Nephron progenitor cell (in vitro differentiated cells): Measurements from ENCODE around the gene DHX34.
"Not testable (repeated sequence)": the region's sequence is repeated elsewhere in the genome, so short reads cannot be mapped to it uniquely, and the experiment has no call there.

Experiments used
- DNase-seq: peaks from one replicate; pipeline ENCODE4 v3.0.0; 2021
- H3K27ac Mint-ChIP-seq: 2 replicates; pipeline ENCODE4 v1.8.0; 2021; ENCODE audit warnings: mild to moderate bottlenecking, moderate library complexity, mixed read lengths
- H3K27me3 Mint-ChIP-seq: 2 replicates; pipeline ENCODE4 v1.8.0; 2021; ENCODE audit warnings: mild to moderate bottlenecking, low read depth, mixed read lengths; ENCODE audit not compliant: poor library complexity
- H3K36me3 Mint-ChIP-seq: 2 replicates; pipeline ENCODE4 v1.8.0; 2021; ENCODE audit warnings: low read depth, mixed read lengths
- H3K4me1 Mint-ChIP-seq: 2 replicates; pipeline ENCODE4 v1.8.0; 2021; ENCODE audit warnings: mixed read lengths
- H3K4me3 Mint-ChIP-seq: 2 replicates; pipeline ENCODE4 v1.8.0; 2021; ENCODE audit warnings: mild to moderate bottlenecking, moderate library complexity, mixed read lengths
- H3K9me3 Mint-ChIP-seq: 2 replicates; pipeline ENCODE4 v1.8.0; 2021; ENCODE audit warnings: mild to moderate bottlenecking, moderate library complexity, mixed read lengths
- TF ChIP-seq, protein P1 (sequence below): fragments of 200-600 bp; sonication (generic); IDR thresholded peaks from 2 replicates; pipeline ENCODE4 v1.5.0; 2021; ENCODE audit warnings: antibody characterized with exemption

Gene DHX34, protein sequence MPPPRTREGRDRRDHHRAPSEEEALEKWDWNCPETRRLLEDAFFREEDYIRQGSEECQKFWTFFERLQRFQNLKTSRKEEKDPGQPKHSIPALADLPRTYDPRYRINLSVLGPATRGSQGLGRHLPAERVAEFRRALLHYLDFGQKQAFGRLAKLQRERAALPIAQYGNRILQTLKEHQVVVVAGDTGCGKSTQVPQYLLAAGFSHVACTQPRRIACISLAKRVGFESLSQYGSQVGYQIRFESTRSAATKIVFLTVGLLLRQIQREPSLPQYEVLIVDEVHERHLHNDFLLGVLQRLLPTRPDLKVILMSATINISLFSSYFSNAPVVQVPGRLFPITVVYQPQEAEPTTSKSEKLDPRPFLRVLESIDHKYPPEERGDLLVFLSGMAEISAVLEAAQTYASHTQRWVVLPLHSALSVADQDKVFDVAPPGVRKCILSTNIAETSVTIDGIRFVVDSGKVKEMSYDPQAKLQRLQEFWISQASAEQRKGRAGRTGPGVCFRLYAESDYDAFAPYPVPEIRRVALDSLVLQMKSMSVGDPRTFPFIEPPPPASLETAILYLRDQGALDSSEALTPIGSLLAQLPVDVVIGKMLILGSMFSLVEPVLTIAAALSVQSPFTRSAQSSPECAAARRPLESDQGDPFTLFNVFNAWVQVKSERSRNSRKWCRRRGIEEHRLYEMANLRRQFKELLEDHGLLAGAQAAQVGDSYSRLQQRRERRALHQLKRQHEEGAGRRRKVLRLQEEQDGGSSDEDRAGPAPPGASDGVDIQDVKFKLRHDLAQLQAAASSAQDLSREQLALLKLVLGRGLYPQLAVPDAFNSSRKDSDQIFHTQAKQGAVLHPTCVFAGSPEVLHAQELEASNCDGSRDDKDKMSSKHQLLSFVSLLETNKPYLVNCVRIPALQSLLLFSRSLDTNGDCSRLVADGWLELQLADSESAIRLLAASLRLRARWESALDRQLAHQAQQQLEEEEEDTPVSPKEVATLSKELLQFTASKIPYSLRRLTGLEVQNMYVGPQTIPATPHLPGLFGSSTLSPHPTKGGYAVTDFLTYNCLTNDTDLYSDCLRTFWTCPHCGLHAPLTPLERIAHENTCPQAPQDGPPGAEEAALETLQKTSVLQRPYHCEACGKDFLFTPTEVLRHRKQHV

DNA sequence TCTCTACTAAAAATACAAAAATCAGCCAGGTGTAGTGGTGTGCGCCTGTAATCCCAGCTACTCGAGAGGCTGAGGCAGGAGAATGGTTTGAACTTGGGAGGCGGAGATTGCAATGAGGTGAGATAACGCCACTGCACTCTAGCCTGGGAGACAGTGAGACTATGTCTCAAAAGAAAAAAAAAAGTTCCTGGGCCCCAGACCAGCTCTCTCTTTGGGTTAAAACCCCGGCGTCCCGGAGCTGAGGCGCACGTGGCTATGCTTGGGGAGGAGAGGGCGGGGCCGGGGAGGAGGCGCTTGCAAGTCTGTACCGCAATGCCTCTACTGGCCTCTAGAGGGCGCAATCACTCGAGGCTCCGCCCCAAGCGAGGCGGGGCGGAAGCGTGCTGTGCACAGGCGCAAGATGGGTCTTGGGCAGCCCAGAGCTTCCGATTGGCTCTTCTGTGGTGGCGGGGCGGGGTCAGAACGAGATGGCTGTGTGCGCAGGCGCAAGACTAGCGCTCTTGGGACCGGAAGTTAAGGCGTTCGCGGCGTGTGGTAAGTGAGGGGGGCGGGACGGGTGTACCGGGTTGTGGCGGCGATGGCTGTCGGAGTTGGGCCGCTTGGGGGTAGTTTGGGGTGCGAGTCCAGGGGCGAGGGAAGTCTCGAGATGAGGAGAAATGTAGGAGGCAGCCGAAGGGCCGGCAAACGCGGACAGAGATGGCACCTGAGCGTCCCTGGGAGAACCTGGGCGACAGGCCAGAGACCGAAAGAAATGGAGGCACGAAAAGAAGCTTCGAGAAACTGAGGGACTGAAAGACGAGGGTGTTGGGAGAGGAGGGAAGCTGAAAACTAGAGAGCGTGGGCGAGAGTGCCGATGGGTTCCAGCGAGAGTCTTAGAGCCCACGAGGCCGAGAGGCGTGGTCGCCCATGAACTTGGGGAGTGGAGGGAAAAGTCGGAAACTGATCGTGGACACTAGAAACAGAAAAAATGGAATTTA, at the start of gene DHX34:
Gene DHX34, plus strand, starts transcription at position 497 of the 977 bp plus-strand sequence. CDS start 3,716 bp downstream, outside the sequence.
- peak within 1 kb of the TSS; percentile 90 for H3K27ac Mint-ChIP-seq
- TF ChIP-seq, protein P1, sequence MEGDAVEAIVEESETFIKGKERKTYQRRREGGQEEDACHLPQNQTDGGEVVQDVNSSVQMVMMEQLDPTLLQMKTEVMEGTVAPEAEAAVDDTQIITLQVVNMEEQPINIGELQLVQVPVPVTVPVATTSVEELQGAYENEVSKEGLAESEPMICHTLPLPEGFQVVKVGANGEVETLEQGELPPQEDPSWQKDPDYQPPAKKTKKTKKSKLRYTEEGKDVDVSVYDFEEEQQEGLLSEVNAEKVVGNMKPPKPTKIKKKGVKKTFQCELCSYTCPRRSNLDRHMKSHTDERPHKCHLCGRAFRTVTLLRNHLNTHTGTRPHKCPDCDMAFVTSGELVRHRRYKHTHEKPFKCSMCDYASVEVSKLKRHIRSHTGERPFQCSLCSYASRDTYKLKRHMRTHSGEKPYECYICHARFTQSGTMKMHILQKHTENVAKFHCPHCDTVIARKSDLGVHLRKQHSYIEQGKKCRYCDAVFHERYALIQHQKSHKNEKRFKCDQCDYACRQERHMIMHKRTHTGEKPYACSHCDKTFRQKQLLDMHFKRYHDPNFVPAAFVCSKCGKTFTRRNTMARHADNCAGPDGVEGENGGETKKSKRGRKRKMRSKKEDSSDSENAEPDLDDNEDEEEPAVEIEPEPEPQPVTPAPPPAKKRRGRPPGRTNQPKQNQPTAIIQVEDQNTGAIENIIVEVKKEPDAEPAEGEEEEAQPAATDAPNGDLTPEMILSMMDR: peak; percentile 97

GRCh38 chr19:47300867-47301266, 48.2 kb upstream of the DHX34 start:
- not testable (repeated sequence) for H3K36me3 Mint-ChIP-seq, H3K4me1 Mint-ChIP-seq, H3K27ac Mint-ChIP-seq, DNase-seq, H3K4me3 Mint-ChIP-seq, H3K9me3 Mint-ChIP-seq
- H3K27me3 Mint-ChIP-seq: peaks cover 19% of the 10 kb centered on the region

More for the DNA sequence above, at the start of gene DHX34:
- Mint-ChIP-seq H3K4me3 (peak within 1 kb of the TSS; percentile 96), H3K4me1 (peaks cover 30% of the 10 kb centered on the region), H3K36me3 (peaks cover 45% of the 10 kb centered on the region), H3K27me3 (peaks cover 10% of the 10 kb centered on the region), H3K9me3 (peaks cover 8% of the 10 kb centered on the region)
- peak; percentile 98 for DNase-seq

- Mint-ChIP-seq H3K36me3 (no peaks in the 10 kb centered on the region), H3K27me3 (peaks cover 19% of the 10 kb centered on the region), H3K9me3 (no peaks in the 10 kb centered on the region), H3K4me3 (no peak overlapping the region), H3K27ac (no peak overlapping the region), H3K4me1 (no peaks in the 10 kb centered on the region)
- no peak for DNase-seq
- TF ChIP-seq, protein P1: no peak
These were observed 46.9 kb upstream of the DHX34 start for GRCh38 chr19:47302249-47302648.

DNA sequence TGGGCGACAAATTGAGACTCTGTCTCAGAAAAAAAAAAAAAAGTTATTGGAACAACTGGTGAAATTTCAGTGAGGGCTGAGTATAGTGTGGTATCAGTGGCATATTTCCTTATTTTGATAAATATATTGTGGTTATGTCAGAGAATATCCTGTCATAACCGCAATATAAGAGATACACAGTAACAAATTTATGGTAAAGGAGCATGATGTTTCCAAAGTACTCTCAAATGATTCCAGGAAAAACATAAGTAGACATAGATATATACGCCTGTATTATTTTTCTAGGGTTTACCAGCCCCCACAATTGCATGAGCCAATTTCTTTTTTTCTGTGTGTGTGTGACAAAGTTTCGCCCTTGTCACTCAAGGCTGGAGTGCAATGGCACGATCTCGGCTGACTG, 45.1 kb upstream of the DHX34 start:
- Mint-ChIP-seq H3K36me3 (no peaks in the 10 kb centered on the region), H3K27ac (no peak overlapping the region), H3K4me1 (no peaks in the 10 kb centered on the region), H3K27me3 (peaks cover 25% of the 10 kb centered on the region), H3K4me3 (no peak overlapping the region), H3K9me3 (no peaks in the 10 kb centered on the region)
- DNase-seq: no peak
- TF ChIP-seq, protein P1: no peak

DNA sequence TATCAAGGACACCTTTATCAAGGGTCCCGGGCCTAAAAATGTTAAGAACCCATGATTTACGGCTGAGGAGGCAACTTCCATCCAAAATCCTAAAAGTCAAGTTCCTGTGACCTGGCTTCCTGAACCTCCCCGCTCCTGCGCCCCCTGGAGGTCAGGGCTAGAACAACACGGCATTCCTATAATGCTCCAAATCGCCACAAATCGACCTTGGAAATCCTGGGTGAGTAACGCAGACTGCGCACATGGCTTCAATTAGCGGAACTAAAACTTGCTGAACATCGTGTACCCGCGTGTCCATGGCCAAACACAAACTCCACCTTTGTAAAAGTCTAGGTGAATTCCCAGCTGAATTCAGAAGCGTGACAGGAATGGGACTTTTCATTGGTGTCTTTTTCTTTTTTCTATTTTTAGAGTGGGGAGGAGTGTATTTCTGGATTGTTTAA, 43.8 kb upstream of the DHX34 start:
- H3K4me1 Mint-ChIP-seq: no peaks in the 10 kb centered on the region
- TF ChIP-seq, protein P1: peak; percentile 90
- H3K4me3 Mint-ChIP-seq: no peak overlapping the region

More for the DNA sequence above, 43.8 kb upstream of the DHX34 start:
- peaks cover 36% of the 10 kb centered on the region for H3K27me3 Mint-ChIP-seq
- H3K9me3 Mint-ChIP-seq: no peaks in the 10 kb centered on the region
- H3K27ac Mint-ChIP-seq: no peak overlapping the region
- H3K36me3 Mint-ChIP-seq: no peaks in the 10 kb centered on the region
- DNase-seq: peak; percentile 85
